Measurements from ENCODE around the gene LAMTOR4.
"Not testable (repeated sequence)": the region's sequence is repeated elsewhere in the genome, so short reads cannot be mapped to it uniquely, and the experiment has no call there.

Gene LAMTOR4

GRCh38 chr7:100122568-100122967, 26.1 kb upstream of the LAMTOR4 start:
- DNase-seq, result no peak

GRCh38 chr7:100124301-100125230, 24.2 kb upstream of the LAMTOR4 start:
- no peak for DNase-seq

- DNase-seq, result peak in 1 of 14 donors; percentile 80
Measured at GRCh38 chr7:100126239-100126930, 22.3 kb upstream of the LAMTOR4 start.

GRCh38 chr7:100126931-100127865, 21.5 kb upstream of the LAMTOR4 start, which contains the start of gene MBLAC1:
Gene MBLAC1, plus strand, starts transcription at chr7:100126967. Its CDS starts 429 bp downstream, at chr7:100127396.
- DNase-seq, result peak; percentile 56 to 92 (median 82)

GRCh38 chr7:100127866-100128636, 20.7 kb upstream of the LAMTOR4 start:
- DNase-seq, result peak in 2 of 14 donors; percentile 14 to 45

- no peak for DNase-seq
Measured at GRCh38 chr7:100128637-100128963, 20.1 kb upstream of the LAMTOR4 start.

- not testable (repeated sequence) for DNase-seq
Measured at GRCh38 chr7:100130220-100130607, 18.5 kb upstream of the LAMTOR4 start.

- peak in 12 of 14 donors; percentile 10 to 78 (median 44) for DNase-seq
Measured at GRCh38 chr7:100130608-100131453, 17.9 kb upstream of the LAMTOR4 start.

GRCh38 chr7:100132126-100132525, 16.6 kb upstream of the LAMTOR4 start:
- DNase-seq, result no peak

GRCh38 chr7:100132697-100133151, 16.0 kb upstream of the LAMTOR4 start:
- peak in 7 of 14 donors; percentile 5 to 25 (median 16) for DNase-seq

- DNase-seq, result no peak
Measured at GRCh38 chr7:100137851-100138760, 10.6 kb upstream of the LAMTOR4 start.

GRCh38 chr7:100141555-100141949, 7.2 kb upstream of the LAMTOR4 start:
- DNase-seq, result no peak

GRCh38 chr7:100142461-100142860, 6.3 kb upstream of the LAMTOR4 start:
- DNase-seq, result no peak

- DNase-seq, result not testable (repeated sequence)
Measured at GRCh38 chr7:100146350-100146749, 2.4 kb upstream of the LAMTOR4 start.

- DNase-seq, result no peak
Measured at GRCh38 chr7:100147278-100147677, 1.4 kb upstream of the LAMTOR4 start.

GRCh38 chr7:100148225-100148558, 526 bp upstream of the LAMTOR4 start:
- no peak for DNase-seq

- DNase-seq, result no peak
Measured at GRCh38 chr7:100152404-100152803, 3.7 kb downstream of the LAMTOR4 start.

- DNase-seq, result no peak
Measured at GRCh38 chr7:100152937-100153666, 4.4 kb downstream of the LAMTOR4 start.

All from C1 segment of cervical spinal cord (tissue), 14 donors.